Pancreas (tissue), 10 donors: ENCODE data around the gene ARHGEF9. TPM values are rescaled to one million over a fixed set of nuclear protein-coding genes. Genes with fewer than 3 reads are reported as not detected.

ENCODE experiments used
- ATAC-seq, 4 donors: fragments of 200-7000 bp; cut with Tn5 transposase; one replicate each; pipeline versions ENCODE4 v1.8.0 to v1.9.1; 2020; ENCODE audit warnings: mild to moderate bottlenecking in 4 of 4, moderate library complexity in 4 of 4
- DNase-seq, 6 donors: peaks; one replicate each; pipeline ENCODE4 v3.0.0-alpha.2; 2020
- FAIRE-seq: peaks from 2 replicates; lab custom pipeline; 2012; peaks lifted over from hg19 to GRCh38; lab: Jason Lieb, UNC
- H3K27ac ChIP-seq, 4 donors: fragments of 200-600 bp; sonication (generic); 1 replicate in 3 of 4; 2 replicates in 1 of 4; pipeline versions ENCODE4 v1.5.0 to v1.8.0; 2020
- H3K27me3 ChIP-seq, 4 donors: fragments of 200-600 bp; one replicate each; pipeline ENCODE4 v1.8.0; 2021
- H3K36me3 ChIP-seq, 3 donors: fragments of 200-600 bp; sonication (generic) in 1 of 3; one replicate each; pipeline versions ENCODE4 v1.5.0 to v1.8.0; 2020 to 2021
- H3K4me1 ChIP-seq, 3 donors: fragments of 200-600 bp; one replicate each; pipeline ENCODE4 v1.8.0; 2021
- H3K4me3 ChIP-seq, 4 donors: fragments of 200-600 bp; sonication (generic) in 2 of 4; one replicate each; pipeline versions ENCODE4 v1.5.0 to v1.8.0; 2020 to 2021
- H3K9me3 ChIP-seq, 4 donors: fragments of 200-600 bp; one replicate each; pipeline ENCODE4 v1.8.0; 2021
- CTCF ChIP-seq, 4 donors: fragments of 200-600 bp; sonication (generic) in 3 of 4; IDR thresholded peaks; one replicate each; pipeline versions ENCODE4 v1.5.0 to v1.8.0; 2021; ENCODE audit warnings: antibody characterized with exemption in 4 of 4
- WGBS, 2 donors: extraction: QIAGEN DNeasy Blood & Tissue Kit; methylation state at CpG; one replicate each; pipeline ENCODE4 v1.1.7; 2013; 5-methylcytosine and 5-hydroxymethylcytosine counted together
- intact Hi-C, 3 donors: fragments of 100-400 bp; cut with DNase I; formaldehyde crosslinking; loops; one replicate each; pipeline versions ENCODE4 v1.11.1 to v1.14.2; 2022
- polyA plus RNA-seq, 2 donors: library from polyadenylated mRNA; stranded (reverse); fragments of 200-250 nt; gene quantifications; one replicate each; pipeline ENCODE4 v1.2.3, GENCODE V29; 2013
- total RNA-seq, 6 donors: library from RNA; stranded (reverse); fragmentation: NEBNext Ultra II Directional in 4 of 6; extraction: Animal tissue kit (Norgen Biotek cat#: 25700) in 4 of 6; gene quantifications; one replicate each; pipeline versions ENCODE4 v1.2.1 to v1.2.4, GENCODE V29; 2021 to 2023
- donor health status: healthy with polysubstance abuse.
- donor health status: DM: no; HTN: no; CAD: no; lungs with moderate emphysema.
- donor health status: DM: no; HTN: no; CAD: no.
- donor health status: control.
- donor health status: control.
- donor health status: Bipolar disorder and iron deficiency.
- donor health status: DM: yes; HTN: yes; CAD: no.
- donor health status: DM: no; HTN: no; CAD: no.
- donor health status: DM: no; HTN: no; CAD: no.
- donor health status: DM: yes; HTN: yes; CAD: no.

ARHGEF9 gene
- total and polyA plus RNA-seq, 8 donors: 5.8 to 18.3 (median 10.0) TPM

GRCh38 chrX:63713526-63713925 is 71.5 kb downstream of the ARHGEF9 start:
- intact Hi-C loops: no loop called here
- ATAC-seq (no peak), FAIRE-seq (no peak), DNase-seq (no peak)
- Histone ChIP-seq H3K4me1 (no peaks in the 10 kb centered on the region), H3K27ac (no peak overlapping the region), H3K36me3 (no peaks in the 10 kb centered on the region), H3K9me3 (no peaks in the 10 kb centered on the region), H3K27me3 (peaks cover 0 to 4% (median 2%) of the 10 kb centered on the region in 4 donors), H3K4me3 (no peak overlapping the region)
- 44 to 51% methylated on average over 2 of the region's 2 CpGs for WGBS, 2 donors
- no peak for TF ChIP-seq CTCF (IDR thresholded peaks at IDR 0.05)

GRCh38 chrX:63708801-63709200 is 76.2 kb downstream of the ARHGEF9 start:
- intact Hi-C loops: no loop called here
- no peaks in the 10 kb centered on the region for H3K36me3 ChIP-seq
- TF ChIP-seq CTCF (IDR thresholded peaks at IDR 0.05): no peak
- FAIRE-seq (no peak), ATAC-seq (no peak), DNase-seq (no peak)
- no peaks in the 10 kb centered on the region for H3K4me1 ChIP-seq
- no peak overlapping the region for H3K4me3 ChIP-seq
- H3K27ac ChIP-seq: no peak overlapping the region
- peaks cover 0 to 4% (median 2%) of the 10 kb centered on the region in 4 donors for H3K27me3 ChIP-seq
- WGBS, 2 donors: 45 to 54% methylated on average over 2 of the region's 2 CpGs
- H3K9me3 ChIP-seq: no peaks in the 10 kb centered on the region

- no peaks in the 10 kb centered on the region for H3K9me3 ChIP-seq
- intact Hi-C loops: no loop called here
- FAIRE-seq (no peak), ATAC-seq (no peak), DNase-seq (no peak)
- no peak overlapping the region for H3K27ac ChIP-seq
- H3K36me3 ChIP-seq: no peaks in the 10 kb centered on the region
- no peaks in the 10 kb centered on the region for H3K27me3 ChIP-seq
- no peaks in the 10 kb centered on the region for H3K4me1 ChIP-seq
- H3K4me3 ChIP-seq: no peak overlapping the region
- no peak for TF ChIP-seq CTCF (IDR thresholded peaks at IDR 0.05)
- 79 to 88% methylated on average over 1 of the region's 1 CpG for WGBS, 2 donors
Measured at GRCh38 chrX:63702556-63702955, 82.5 kb downstream of the ARHGEF9 start.

GRCh38 chrX:63686878-63687714 is 97.9 kb downstream of the ARHGEF9 start:
- no peak overlapping the region for H3K27ac ChIP-seq
- TF ChIP-seq CTCF (IDR thresholded peaks at IDR 0.05): peak; percentile 33 to 64 (median 51)
- DNase-seq: peak in 1 of 6 donors; percentile 21
- H3K4me1 ChIP-seq: no peaks in the 10 kb centered on the region
- peak; percentile 89 for FAIRE-seq
- peak in 3 of 4 donors; percentile 62 to 75 (median 72) for ATAC-seq
- no peaks in the 10 kb centered on the region for H3K9me3 ChIP-seq
- H3K36me3 ChIP-seq: no peaks in the 10 kb centered on the region
- intact Hi-C loops: no loop called here
- 18 to 26% methylated on average over 1 of the region's 1 CpG for WGBS, 2 donors
- no peak overlapping the region for H3K4me3 ChIP-seq
- peaks cover 0 to 5% (median 0%) of the 10 kb centered on the region in 4 donors for H3K27me3 ChIP-seq

GRCh38 chrX:63680423-63680822 is 104.6 kb downstream of the ARHGEF9 start:
- Histone ChIP-seq H3K27ac (no peak overlapping the region), H3K4me3 (no peak overlapping the region), H3K36me3 (peaks cover 0 to 6% (median 0%) of the 10 kb centered on the region in 3 donors), H3K4me1 (no peaks in the 10 kb centered on the region), H3K27me3 (no peaks in the 10 kb centered on the region), H3K9me3 (no peaks in the 10 kb centered on the region)
- FAIRE-seq: no peak
- no peak for ATAC-seq
- no peak for TF ChIP-seq CTCF (IDR thresholded peaks at IDR 0.05)
- intact Hi-C loops: no loop called here
- no peak for DNase-seq
- 78 to 92% methylated on average over 3 of the region's 3 CpGs for WGBS, 2 donors
